Activated CD4-positive, CD25-positive, alpha-beta regulatory T cell (primary cell): ENCODE results near the gene HDGFL3.

Experiments
- DNase-seq, 4 experiments: peaks; one replicate each; lab custom pipeline; 2025; lab: John Stamatoyannopoulos, UW

HDGFL3 gene

DNA sequence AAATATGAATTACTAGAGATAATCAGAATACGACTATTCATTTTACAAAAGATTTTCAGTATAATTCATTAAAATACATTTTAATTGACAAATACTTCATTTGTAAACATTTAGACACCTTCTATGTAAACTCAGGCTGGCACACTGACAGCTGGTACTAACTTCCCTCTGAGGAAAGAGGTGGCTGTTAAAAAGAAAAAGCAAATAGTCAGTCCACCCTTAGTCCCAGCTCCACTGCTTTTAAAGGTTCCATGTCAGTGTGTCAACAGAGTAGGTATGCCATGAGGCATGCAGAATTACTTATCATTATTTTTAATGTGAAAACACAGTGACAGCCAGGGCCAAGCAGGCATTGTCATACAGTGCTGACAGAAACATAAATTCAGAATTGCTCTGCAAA lies 84.1 kb downstream of the HDGFL3 start:
- no peak for DNase-seq

DNA sequence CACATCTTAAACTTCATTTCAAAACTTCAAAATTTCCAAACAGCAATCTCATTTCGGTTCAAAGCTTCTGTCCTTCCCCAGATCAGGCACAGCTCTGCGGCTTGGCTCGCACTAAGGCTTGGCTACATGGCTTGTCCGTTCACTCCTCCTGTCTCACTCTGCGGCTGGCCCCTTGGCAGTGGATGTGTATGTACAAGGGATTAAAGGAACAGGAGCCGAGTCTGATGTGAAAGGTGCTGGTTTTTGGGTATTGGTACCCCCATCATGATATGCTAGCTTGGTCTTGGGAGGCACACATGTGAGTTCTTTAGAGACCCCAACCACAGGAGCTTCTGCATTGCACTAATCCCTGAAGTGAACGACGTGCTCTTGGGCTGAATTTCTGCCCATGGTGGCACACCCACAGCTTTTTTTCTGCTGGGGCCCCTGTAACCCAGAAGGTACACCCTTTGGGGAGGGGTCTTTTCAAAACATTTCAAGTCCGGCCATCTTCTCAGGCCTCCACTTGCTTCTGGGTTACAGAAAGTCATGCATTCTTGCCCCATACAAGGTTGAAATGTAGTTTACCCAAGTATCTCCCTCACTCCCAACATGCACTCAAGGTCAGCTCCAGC lies 87.5 kb downstream of the HDGFL3 start:
- no peak for DNase-seq

DNA sequence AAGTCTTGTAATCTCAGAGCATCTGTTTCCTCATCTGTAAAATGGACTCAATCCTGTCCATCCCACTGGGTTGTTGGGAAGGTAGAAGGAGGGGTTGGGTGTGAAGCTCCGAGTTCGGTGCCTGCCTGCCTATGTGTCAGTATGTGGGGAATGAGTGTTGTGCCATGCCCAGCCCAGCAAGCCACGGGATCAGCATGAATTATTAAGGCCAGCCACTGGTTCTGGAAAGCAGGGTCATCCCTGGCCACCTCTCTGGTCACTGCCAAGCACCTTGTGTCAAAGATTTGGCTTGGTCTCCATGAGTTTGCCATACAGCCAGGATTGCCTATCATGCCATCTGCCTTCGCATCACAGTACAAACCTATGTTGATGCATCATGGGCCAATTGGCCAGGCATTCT lies 88.7 kb downstream of the HDGFL3 start:
- DNase-seq, result no peak

DNA sequence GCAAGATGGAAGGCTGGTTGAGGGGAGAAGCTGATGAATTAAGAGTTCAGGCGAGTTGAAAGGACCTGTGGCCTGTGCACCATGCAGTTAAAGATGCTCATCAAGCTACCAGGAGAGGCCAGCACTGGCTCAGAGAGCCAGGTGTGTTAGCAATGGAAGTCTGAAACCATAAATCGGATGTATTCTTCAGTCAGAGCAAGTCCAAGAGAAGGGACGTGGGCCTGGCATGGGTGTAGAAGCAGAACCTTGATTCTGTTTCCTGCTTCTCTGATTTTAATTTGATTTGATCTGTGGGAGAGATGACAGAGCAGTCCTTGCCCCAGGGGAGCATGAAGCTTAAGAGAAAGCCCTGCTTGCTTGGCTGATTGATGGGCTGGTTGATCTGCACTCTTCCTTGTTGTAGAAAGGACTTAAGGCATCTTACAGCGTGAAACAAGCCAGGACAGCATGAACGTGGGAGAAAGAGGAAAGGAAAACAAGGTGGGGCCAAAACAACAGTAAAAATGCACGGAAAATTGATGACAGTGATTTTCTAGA lies 89.3 kb downstream of the HDGFL3 start:
- no peak for DNase-seq

DNA sequence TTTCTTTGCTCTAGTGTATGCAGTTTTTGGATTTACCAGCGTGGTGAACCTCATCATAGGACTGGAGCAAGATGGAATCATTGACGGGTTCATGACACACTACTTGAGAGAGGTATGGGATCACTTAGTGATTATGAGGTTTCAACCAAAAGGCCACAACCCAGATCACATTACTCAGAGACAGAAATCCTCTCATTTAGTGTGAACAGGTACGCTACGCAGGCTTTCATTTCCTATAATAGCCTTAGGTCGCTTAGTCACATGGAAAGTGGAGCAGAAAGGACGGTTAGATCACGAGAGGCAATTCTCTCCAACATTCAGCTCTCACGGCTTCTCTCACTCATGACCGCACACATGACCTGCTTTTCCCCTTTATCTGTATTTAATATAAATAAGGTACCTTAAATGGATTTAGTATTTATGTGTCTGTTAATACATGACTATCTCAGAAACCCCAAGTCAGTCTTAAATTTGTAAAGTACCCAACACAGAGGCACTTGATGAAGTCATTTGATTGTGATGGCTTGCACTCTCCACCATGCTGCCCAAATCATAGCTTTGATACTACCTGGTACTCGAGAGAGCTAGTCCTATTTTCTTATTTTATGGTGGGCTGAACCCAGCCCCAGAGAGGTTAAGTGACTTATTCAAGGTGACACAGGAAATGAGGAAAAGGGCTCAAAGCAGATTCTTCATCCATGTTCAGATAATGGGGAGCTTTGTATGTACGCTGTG lies 91.6 kb downstream of the HDGFL3 start:
- DNase-seq, result no peak

DNA sequence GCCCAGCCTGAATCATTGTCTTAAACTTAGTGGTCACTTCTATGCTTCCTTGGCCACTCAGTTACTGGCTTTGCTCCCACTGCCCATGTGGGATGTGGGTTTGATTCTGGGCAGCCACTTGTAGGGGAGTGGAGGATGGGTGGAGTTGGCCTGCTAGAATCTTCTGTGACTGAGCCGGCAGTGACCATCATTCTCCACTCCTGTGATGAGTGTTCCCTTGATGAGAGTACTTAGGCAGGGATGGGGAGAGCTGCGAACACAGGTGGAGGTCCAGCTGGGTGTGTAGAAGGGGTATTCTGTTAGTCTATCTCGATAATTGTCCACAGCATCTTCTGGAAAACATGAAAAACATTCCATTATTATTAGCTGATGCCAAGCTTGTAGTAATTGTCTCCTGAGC lies 92.2 kb downstream of the HDGFL3 start:
- no peak for DNase-seq

DNA sequence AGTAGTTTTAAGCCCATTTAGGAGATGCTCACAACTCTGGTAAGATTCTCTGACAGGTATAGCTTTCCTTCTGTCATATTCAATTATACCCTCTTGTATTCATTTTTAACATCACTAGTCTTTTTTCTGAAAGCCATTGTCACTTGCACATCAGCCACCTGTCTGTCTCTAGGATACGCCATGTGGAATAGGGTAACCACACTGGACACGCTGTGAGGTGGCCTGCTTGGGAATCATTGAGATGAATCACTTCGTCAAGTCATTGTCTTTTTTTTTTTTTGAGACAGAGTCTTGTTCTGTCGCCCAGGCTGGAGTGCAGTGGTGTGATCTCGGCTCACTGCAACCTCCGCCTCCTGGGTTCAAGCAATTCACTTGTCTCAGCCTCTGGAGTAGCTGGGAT lies 92.8 kb downstream of the HDGFL3 start:
- no peak for DNase-seq

DNA sequence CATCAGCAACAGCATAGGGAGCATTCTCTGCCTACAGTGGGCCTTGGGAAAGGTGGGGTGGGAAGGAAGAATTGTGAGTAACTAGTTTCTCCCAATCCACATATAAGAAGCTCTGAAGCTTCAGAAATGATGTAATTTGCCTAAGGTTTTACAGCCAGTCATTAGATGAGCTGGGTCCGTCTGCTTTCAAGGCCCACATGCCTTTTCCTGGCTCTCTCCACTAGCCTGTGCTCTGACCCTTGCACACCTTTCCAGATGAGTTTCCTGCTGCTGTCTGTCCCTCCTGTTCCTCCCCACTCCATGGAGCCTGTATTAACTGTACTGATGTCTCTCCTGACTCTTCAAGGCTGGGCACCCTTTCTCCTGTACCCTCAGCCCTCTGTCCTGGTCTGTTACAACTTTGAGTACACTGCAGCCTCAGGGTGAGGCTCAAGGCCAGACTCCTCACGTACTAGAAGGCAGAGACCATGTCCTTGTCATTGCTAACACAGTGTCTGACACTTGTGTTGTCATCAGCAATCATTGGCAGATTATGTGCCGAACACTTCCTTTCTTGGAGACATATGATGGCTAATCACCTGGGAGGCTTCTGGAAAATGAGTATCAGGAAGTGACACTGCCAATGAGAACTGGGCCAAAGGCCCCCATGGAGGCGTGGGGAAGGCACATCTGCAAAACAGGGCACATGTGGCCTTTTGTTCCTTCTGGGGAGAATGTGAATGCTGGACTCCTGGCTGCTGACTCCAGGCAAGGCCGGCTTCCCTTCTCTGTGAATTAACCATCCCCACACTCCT lies 93.5 kb downstream of the HDGFL3 start:
- no peak for DNase-seq

DNA sequence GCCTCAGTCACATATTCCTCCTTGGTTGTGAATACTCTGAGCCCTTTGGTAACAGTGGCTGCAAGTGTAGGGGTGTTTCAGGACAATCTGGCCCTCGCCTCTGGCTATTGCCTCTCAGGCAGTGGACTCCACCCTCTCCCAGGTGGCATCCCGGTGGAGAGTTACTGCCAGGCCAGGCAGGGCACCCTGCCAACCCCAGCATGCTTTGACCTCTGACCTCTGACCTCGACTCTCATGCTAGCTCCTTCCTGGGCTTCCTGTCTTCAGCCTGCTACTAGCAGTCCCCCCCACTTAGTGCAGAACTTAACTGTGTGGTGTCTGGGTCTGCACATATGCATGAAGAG lies 94.7 kb downstream of the HDGFL3 start:
- no peak for DNase-seq

DNA sequence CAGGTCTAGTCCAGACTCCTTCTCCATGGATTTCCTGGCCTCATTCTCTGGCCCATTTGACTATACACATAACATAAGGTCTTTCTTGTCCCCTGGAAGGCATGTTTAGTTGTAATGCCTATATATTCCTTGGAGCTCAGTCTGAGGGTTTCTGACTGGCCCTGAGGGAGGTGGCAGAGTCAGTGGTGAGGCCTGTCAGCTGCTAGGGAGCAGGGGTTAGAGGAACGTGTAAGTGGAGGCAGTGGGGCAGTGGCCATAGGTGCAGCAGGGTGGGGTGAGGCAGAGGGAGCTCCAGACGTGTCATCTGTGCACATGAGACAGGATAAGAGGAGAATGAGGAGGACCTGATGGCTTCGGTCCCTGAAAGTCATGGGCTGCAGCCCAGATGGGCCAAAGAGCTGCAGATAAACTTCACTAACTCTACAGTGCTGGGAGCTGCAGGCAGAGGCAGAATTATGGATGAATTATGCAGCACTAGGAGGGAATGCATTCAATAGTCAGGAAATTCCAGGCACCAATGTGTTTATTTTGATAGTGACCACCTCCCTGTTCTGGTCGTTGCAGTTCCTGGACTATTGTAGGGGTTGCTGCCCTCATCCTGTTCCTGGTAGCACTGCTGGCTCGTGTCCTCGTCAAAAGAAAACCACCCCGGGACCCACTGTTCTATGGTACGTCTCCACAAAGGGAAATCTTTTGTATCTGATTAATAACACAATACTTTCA lies 95.2 kb downstream of the HDGFL3 start:
- DNase-seq, result no peak

DNA sequence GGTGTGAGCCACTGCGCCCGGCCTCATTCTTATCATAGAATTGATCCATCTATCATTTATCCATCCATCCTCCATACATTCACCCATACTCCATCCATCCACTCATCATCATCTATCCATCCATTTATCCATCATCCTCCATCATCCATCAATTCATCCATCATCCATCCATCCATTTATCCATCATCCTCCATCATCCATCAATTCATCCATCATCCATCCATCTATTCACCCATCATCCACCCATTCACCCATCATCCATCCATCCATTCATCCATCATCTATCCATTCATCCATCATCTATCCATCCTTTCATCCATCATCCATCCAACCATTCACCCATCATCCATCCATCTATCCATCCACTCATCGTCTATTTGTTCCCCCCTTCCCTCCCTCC lies 96.5 kb downstream of the HDGFL3 start:
- DNase-seq, result no peak

DNA sequence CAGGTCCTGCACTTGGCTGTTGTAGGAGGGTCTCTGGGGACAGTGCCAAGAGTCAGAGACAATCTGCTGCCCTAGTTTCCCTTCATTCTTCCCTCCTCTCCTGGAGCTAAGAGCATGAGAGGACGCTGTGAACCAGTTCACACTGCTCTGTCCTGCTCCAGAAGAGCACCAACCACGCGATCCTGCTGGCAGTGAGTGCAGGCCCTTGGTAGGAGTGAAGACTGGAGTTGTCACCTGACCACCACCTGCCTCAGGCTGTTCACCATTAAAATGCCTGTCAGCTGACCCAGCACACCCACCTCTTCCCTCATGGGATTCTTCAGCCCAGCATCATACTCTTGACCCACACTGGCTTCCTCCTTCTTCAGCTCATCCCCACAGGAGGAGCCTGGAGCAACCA lies 97.2 kb downstream of the HDGFL3 start:
- DNase-seq, result no peak

DNA sequence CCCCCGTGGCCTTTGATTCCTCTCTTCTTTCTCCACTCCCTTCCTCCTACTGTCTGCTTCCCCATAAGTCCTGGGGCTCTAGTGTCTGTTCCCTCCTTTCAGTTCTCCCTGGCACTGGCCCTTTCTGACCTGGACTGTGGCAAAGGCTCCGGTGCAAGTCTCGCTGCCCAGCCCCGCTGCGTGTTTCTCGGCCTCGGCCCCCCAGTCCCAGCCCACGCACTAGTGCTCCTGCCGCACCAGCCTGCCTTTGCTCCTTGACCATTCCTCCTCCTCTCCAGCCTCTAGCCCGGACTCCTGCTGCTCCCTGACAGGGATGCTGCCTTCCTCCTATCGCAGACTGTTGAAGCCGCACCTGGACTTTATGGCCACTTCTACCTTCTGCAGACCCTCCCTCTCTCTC lies 98.1 kb downstream of the HDGFL3 start:
- DNase-seq, result no peak

DNA sequence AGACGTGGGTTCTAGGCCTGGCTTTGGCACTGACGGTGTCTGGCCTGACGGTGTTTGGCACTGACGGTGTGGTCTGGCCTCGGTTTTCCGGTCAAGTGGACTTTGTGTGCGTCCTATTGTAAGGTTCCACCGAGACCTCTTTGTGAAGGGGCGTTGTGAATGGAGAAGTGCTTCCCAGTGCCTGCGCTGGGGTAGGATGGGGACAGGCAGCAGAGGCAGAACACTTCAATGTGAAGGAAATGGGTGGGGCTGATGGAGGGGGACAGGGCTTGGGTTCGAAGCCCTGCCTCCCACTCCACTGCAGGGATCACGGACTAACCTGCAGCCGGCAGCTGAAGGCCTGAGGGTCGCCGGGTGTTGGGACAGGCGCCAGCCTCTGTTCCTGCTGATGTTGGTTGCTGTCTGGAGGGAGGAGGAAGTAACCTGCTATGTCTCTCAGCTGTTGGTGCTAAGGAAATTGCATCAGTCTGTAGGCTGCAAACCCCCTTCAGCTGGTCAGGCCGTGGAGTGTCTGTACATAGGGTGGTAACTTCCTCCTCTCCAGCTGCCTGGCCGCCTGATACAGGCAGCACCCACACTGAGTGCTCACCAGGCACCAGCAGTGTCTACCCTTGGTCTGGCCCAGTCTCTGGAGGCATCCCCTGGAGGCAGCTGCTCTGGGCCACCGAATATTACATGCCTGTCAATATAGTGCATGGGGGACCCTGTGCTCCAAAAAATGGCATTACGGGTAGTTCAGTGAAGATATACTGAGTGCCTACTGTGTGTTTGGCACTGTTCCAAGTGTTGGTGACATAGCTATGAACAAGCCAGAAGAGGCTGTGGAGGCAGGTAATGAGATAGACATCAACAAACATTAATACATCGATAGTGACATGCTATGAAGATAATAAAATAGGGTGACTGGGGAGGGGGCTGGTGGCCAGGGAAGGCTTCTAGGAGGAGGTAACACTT lies 99.1 kb downstream of the HDGFL3 start:
- DNase-seq, result no peak

DNA sequence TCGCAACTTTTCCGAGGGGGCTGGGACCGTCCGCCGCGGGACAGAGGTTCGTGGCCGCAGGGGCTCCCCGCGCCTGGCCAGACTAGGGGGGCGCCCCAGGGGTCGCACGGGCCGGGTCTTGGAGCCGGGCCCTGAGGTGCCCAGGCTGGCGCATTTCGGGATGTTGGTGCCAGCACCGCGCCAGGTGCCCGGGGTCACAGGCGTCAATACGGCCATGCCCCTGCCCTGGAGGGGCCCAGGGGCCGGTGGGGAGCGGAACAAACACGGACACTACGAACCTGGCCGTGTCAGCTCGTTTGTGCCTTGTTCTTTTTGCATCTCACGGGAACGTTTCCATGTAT lies 99.8 kb downstream of the HDGFL3 start:
- DNase-seq, result no peak

DNA sequence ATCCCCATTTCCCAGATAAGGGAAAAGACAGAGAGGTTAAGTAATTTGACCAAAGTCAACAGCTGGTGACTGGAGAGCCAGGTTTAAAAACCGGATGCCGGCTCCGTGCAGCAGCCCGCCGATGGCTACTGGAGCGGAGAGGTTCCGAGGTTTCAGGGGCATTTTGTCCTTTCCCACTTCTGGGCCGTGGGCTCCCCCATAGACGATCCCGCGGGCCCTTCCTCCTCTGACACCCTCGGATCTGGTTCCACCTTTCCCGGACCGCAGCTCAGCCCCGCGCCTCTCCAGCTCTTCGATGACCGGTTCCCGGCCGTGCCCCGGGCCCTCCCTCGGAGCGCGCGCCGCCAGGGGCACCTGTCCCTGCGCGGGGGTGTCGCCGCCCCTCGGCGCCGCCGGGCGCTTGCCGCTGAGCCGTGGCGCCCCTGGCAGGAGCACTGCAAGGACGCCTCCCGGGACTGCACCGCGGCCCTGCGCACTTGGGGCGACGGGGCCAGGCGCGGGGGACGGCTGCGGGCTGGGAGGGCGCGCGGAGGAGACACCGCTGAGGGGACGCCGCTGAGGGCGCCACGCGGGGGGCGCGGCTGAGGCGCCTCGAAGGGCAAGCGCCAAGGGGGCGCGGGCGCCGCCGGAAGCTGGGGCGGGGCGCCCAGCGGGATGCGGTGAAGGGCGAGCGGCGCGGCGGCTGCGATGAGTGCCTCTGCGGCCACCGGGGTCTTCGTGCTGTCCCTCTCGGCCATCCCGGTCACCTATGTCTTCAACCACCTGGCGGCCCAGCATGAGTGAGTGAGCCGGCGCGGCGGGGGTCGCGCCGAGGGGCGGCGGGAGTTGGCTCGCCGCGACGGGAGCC lies 100.4 kb downstream of the HDGFL3 start, which contains the start of gene TM6SF1:
TSS of gene TM6SF1 (plus strand) at position 652 of the 847 bp plus-strand sequence. CDS start at position 688, 36 bp downstream.
- no peak for DNase-seq

DNA sequence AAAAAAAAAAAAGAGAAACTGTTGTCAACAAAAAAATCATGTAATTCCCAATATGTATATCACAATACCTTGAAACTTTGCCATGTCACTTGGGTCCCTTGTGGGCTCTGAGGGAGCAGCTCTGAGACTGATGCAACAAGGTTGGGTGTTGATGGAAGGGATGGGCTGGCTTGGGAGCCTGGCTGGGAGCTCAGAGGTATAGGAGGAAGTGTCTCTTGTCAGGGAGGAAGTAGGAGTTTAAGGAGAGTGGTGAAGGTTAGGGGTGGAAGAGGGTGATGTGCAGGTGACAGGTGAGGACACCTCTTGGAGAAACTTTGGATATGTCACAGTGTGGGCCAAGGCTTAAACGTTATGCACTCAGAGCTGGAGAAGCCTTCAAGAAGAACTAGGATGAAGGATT lies 102.2 kb downstream of the HDGFL3 start:
- no peak for DNase-seq

DNA sequence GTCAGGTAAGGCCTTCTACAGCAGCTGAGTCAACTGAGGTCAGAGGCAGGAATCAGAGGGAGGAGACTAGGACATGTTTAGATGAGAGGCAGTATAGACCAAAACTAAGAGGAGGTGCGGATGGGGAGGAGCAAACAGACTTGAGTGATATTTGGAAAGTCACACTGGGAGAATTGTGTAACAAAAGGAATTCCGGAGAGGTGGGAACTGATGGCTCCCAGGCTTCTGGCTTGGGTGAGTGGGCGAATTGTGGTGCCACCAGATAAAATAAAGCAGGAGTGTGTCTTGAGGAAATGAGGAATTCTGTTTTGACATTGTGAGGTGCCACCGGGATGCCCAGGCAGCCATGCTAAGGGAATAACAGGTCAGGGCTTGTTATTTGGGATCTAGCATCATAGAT lies 103.5 kb downstream of the HDGFL3 start:
- no peak for DNase-seq

DNA sequence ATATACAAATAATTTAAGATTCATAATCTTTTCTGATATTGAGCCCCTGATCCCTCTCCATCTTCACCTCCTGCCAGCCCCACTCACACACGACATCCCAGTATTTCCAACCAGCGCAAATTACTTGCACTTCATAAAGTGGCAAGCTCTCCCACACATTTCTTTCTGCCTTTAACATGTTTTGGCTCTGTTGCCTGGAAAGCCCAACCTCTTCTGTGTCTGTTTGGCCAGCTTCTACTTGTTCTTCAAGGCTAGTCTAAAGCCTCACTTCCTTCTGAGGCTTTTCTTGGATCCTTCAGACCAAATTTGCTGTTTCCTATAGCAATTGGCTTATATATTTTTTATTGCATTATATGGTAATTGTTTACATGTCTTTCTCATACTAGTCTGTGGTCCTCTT lies 105.3 kb downstream of the HDGFL3 start:
- no peak for DNase-seq

DNA sequence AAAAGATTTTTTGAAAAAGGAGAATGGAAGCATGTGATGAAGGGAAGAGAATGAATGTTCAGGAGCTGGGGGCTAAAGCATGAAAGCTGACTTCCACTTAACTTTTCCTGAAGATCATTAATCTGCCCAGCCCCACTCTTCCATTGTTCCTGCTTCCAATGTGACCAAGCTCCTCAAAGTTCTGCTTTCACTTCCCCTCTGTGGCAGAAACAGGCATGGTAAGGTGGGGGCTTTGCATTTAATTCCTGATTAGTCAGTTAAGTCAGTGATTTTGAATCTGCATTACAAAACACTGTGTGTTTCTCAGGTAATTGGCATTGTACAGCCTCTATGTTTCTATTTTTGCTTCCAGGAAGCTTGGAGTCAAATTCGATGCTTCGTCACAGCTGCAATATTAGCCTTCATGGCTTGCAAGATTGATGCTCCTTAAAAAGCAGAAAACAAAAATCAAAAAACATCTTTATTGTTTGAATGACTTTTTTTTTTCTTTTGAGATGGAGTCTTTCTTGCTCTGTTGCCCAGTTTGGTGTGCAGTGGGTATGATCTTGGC lies 107.5 kb downstream of the HDGFL3 start:
- DNase-seq, result no peak
